ENCODE results near the gene PCDH1.

DNA sequence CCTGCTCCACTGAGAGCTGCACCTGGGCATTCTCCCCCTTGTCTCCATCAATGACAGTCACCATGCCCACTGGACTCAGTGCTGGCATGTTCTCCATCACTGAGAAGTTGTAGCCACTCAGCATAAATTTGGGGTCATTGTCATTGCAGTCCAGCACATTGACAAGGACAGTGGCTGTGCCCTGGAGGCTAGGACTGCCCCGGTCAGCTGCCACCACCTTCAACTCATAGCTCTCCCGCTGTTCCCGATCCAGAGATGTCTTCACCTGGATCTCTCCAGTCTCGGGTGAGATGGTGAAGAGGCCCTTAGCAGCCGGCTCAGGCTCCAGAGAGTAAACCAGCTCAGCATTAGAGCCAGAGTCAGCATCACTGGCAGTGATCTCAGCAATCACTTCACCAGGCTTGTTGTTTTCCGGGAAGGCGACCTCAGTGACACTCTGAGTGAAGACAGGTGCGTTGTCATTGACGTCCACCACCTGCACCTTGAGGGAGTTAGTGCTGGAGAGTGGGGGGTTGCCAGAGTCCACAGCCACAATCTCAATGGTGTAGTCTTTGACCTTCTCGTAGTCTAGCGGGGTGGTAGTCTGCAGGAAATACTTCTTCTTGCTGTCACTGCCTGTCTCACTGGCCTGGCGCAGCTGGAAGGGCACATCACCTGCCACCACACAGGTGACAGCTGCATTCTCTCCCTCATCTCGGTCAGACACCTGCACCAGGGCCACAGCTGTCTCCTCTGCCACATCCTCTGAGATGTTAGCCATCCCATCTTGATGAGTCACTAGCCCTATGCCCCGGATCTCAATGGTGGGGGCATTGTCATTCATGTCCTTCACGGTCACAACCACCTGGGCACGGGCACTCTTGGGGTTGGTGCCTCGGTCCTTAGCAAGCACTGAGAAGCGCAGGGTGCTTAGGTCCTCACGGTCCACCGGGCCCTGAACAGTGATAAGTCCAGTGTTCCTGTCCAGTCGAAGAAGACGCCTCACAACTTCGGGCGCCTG is 13.5 kb downstream of the PCDH1 start:
- TF ChIP-seq, protein P1, sequence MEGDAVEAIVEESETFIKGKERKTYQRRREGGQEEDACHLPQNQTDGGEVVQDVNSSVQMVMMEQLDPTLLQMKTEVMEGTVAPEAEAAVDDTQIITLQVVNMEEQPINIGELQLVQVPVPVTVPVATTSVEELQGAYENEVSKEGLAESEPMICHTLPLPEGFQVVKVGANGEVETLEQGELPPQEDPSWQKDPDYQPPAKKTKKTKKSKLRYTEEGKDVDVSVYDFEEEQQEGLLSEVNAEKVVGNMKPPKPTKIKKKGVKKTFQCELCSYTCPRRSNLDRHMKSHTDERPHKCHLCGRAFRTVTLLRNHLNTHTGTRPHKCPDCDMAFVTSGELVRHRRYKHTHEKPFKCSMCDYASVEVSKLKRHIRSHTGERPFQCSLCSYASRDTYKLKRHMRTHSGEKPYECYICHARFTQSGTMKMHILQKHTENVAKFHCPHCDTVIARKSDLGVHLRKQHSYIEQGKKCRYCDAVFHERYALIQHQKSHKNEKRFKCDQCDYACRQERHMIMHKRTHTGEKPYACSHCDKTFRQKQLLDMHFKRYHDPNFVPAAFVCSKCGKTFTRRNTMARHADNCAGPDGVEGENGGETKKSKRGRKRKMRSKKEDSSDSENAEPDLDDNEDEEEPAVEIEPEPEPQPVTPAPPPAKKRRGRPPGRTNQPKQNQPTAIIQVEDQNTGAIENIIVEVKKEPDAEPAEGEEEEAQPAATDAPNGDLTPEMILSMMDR (IDR thresholded peaks at IDR 0.05) = no peak
- TF ChIP-seq POLR2A (IDR thresholded peaks at IDR 0.05) = no peak
